CD4-positive, alpha-beta T cell treated with Interleukin-4 for 1 hour (primary cell): ENCODE data around the gene FAM136A.
A peak's percentile ranks its signal among the peaks of the same experiment; 100 is the strongest.
"Not testable (repeated sequence)": the region's sequence is repeated elsewhere in the genome, so short reads cannot be mapped to it uniquely, and the experiment has no call there.

Source experiments
- DNase-seq, 2 donors: peaks; one replicate each; pipeline ENCODE4 v3.0.0-alpha.2; 2020 to 2022

FAM136A gene

DNA sequence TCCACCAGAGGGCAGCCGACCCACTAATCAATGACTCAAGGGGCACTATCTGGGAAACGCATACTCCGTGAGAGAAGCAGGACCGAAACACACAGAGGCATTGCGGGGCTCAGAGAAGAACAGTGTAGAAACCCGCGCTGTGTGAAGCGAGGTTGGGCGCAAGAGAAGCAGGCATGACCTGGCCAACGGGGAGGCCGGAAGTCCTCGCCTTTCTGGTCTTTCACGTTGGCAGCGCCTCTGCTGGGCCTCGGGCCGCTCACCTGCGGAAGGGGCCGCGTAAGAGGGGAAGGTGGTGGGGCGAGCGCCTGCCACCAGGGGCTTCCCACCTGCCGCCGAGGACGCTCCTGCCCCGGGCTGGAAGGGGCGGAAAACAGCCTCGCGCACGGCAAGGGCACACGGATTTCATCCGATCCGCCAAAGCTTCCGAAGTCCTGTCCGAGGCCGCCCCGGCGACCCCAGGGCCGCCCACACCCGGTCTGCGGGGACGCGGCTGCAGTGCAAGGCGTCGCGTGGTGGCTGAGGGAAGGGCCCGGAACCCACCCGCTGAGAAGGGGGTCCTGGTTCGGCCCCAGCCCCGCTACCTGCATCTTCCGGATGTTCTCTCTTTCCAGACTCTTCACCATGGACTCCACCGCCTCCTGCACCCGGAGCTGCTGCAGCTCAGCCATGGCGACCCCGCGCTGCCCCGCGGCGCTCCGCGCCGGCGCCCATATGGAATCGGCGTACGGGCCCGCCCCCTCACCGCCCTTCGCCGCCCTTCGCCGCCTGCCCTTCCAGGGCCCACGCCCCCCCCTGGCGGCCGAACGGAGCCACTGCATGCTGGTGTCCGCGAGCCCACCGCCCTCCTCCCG, at the start of gene FAM136A:
FAM136A (minus strand) TSS at position 724 of the 851 bp plus-strand sequence; CDS start at position 668, 56 bp downstream.
- peak; percentile 85 to 89 for DNase-seq

- DNase-seq = no peak
Observed at GRCh38 chr2:70349921-70350685, 48.2 kb upstream of the FAM136A start.

DNA sequence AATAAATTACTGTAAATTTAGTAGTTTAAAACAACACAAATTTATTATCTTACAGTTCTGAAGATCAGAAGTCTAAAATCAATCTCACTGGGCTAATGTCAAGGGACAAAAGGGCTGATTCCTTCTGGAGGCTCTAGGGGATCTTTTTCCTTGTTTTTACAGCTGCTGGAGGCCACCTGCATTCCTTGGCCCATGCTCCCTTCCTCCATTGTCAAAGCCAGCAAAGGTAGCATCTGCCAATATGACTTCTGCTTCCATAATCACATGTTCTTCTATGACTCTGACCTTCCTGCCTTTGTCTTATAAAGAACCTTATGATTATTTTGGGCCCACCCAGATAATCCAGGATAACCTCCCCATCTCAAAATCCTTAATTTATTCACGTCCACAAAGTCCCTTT, 46.0 kb upstream of the FAM136A start:
- DNase-seq = no peak

- DNase-seq = no peak
Observed at GRCh38 chr2:70344195-70344594, 42.3 kb upstream of the FAM136A start.

DNA sequence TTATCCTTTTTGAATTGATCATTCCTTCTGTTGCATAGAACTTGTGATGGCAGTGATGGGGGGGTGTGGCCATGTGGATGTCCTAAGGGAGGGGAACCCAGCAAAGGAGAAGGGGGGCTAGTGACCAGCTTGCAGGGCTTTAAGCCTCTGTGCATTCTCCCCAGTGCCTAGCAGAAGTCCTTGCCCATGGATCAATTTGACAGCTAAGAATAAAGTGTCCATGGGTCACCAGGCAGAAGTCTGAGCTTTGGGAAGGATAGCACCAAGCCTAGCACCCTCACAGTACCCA, 39.6 kb upstream of the FAM136A start:
- no peak for DNase-seq

DNA sequence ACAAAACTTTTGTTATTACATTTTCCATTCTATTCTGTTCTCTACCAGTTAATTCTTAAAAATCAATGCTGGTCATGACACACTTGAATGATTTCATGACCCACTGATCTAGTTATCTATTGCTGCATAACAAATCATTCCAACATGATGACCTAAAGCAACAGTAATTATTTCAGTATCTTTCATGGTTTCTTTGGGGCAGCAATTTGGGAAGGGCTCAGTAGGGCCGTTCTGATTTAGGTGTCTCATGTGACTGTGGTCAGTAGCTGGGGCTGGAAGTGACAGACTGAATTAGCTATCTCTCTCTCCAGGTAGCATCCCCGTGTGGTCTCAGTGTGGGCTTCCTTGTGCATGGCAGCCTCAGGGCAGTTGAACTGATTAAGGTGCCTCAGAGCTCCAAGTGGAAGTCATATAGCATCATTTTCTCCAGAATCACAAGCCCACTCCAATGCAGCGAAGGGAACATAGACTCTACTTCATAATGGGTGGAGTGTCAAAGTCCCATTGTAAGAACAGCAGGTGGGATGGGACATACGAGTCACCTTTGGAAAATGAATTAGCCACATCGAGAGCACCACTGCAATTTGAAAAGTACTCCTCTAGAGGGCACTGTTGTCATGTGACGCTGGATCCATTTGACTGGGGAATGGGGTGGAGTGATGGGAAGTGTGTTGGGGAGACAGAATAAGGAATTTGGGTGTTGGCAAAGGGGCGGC, 39.1 kb upstream of the FAM136A start:
- peak; percentile 24 to 47 for DNase-seq

DNA sequence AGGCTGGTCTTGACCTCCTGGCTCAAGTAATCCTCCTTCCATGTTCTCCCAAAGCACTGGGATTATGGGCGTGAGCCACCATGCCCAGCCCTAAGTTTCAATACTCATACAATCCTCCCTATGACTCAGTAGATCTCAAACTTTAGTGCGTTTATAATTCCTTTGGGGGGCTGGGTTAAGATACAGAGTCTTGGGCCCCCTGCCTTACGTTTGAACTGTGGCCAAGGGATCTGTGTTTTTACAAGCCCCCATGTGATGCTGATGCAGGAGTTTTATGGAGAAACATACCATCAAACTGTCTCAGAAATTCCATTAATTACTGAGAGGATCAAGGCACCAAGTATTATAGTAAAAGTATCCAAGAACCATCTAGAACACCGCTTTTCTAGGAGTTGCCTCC, 38.2 kb upstream of the FAM136A start:
- DNase-seq = no peak

- no peak for DNase-seq
Observed at GRCh38 chr2:70336552-70336951, 34.7 kb upstream of the FAM136A start.

GRCh38 chr2:70331012-70331411, 29.1 kb upstream of the FAM136A start:
- DNase-seq = no peak

- no peak for DNase-seq
Observed at GRCh38 chr2:70330476-70330875, 28.6 kb upstream of the FAM136A start.

GRCh38 chr2:70328921-70329561, 27.2 kb upstream of the FAM136A start:
- DNase-seq = no peak

DNA sequence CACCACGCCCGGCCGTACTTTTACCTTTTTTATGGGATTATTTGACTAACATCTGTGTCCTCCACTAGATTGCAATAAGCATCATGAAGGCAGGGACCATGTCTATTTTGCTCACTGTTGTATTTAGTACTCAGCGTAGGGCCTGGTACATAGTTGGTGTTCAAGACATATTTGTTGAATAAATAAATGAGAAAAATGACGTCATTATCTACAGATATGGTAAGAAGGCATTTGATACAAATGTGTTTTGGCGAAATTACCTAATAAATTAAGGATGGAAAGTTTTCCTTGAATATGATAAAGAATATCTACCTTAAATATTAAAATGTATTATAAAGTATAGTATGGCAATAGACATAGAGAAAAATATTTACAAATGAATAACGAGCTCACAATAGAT, 24.0 kb upstream of the FAM136A start:
- DNase-seq = no peak

DNA sequence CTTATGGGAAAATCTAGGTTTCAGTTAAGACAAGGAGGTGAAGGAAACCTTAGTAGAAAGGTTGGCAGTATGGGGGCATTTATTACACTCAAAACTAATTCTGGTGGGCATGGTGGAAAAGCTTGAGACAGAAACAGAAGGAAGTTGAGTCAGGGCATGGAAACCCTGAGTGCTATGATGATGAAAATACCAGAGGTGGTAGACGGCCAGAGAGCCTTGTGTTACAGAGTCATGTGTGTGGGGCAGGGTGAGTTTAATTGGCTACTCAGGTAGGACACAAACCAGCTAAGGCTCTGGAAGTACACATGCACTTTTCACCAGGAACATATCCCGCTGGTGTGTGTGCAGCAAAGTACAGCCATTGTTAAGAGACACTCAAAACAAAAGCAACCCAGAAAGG, 20.7 kb upstream of the FAM136A start:
- DNase-seq = no peak

GRCh38 chr2:70321370-70321769, 19.5 kb upstream of the FAM136A start:
- no peak for DNase-seq

DNA sequence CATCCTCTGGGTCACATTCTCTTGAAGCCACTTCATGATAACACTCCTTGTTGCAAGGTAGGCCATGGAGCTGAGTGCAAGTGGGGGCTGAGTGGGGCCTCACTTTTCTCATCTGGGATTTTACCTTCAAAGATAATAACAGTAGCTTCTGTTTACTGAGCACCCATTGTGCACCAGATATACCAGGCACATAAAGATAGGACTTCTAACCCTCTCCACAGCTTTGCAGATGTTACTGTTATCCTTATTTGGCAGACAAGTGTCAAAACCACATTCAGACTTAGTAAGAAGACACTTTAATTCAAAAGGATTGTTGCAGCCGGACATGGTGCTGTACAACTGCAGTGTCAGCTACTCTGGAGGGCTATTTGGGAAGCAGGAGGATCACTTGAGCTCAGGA, 12.8 kb upstream of the FAM136A start:
- DNase-seq = no peak

GRCh38 chr2:70312560-70312959, 10.7 kb upstream of the FAM136A start:
- no peak for DNase-seq

DNA sequence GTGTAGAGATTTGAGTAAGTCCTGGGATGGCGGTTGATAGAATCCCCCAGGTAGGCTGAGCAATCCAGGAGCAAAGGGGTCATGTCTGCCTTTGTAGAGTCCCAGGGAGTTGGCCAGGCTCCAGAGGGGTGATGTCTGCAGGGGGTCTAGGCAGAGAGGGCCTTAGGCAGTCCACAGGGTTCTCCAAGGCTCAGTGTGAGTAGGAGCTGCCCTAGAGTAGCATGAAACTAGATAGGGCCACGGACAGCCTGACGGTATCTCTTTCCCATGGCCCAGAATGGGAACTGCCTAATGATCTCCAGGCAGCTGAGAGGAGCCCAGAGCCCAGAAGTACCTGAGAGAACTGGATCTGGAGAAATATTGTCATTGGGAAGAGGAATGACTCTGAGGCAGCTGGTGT, 9.0 kb upstream of the FAM136A start:
- no peak for DNase-seq

GRCh38 chr2:70305531-70305930, 3.7 kb upstream of the FAM136A start:
- DNase-seq = no peak

- no peak for DNase-seq
Observed at GRCh38 chr2:70304498-70304897, 2.6 kb upstream of the FAM136A start.

- no peak for DNase-seq
Observed at GRCh38 chr2:70303186-70303585, 1.3 kb upstream of the FAM136A start.

DNA sequence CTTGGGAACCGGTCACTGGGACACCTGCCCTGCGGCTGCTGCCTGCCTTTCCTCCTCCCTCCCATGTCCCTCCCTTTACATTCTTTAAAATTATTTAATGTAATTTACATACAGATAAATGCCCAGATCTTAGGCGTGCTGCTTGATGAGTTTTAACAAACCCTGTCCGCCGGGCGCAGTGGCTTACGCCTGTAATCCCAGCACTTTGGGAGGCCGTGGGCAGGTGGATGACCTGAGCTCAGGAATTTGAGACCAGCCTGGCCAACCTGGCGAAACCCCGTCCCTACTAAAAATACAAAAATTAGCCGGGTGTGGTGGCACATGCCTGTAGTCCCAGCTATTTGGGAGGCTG, 304 bp upstream of the FAM136A start:
- DNase-seq = not testable (repeated sequence)

- DNase-seq = no peak
Observed at GRCh38 chr2:70300771-70301343, 1.0 kb downstream of the FAM136A start.

DNA sequence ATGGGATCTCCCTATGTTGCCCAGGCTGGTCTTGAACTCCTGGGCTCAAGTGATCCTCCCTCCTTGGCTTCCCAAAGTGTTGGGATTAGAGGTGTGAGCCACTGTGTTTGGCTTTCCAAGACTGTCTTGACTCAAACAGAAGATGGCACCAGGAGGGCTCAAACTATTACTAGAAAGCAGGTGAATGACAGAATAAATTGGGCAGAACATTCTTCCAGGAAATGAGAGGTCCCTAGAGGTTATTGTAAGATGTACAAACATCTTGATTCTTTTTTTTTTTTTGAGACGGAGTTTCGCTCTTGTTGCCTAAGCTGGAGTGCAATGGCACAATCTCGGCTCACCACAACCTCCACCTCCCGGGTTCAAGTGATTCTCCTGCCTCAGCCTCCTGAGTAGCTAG, 4.0 kb downstream of the FAM136A start:
- DNase-seq = not testable (repeated sequence)
